Choroid plexus epithelial cell (primary cell): ENCODE data around the gene RYR2.

Source experiments
- DNase-seq: peaks from one replicate; pipeline ENCODE4 v3.0.0-alpha.2; 2010; ENCODE audit warnings: low read depth
- H3K4me3 ChIP-seq: 2 replicates; pipeline ENCODE4 v1.5.1; 2011; ENCODE audit warnings: low read depth, mild to moderate bottlenecking, control low read depth, low read length, moderate library complexity
- TF ChIP-seq, protein P1 (sequence below): conservative IDR thresholded peaks from 2 replicates; pipeline ENCODE4 v1.5.1; 2011; ENCODE audit warnings: low read depth, mild to moderate bottlenecking, control low read depth, inconsistent platforms, low read length, moderate library complexity

RYR2 gene

GRCh38 chr1:237065903-237066302, 23.9 kb downstream of the RYR2 start:
- no peak for DNase-seq
- TF ChIP-seq, protein P1, sequence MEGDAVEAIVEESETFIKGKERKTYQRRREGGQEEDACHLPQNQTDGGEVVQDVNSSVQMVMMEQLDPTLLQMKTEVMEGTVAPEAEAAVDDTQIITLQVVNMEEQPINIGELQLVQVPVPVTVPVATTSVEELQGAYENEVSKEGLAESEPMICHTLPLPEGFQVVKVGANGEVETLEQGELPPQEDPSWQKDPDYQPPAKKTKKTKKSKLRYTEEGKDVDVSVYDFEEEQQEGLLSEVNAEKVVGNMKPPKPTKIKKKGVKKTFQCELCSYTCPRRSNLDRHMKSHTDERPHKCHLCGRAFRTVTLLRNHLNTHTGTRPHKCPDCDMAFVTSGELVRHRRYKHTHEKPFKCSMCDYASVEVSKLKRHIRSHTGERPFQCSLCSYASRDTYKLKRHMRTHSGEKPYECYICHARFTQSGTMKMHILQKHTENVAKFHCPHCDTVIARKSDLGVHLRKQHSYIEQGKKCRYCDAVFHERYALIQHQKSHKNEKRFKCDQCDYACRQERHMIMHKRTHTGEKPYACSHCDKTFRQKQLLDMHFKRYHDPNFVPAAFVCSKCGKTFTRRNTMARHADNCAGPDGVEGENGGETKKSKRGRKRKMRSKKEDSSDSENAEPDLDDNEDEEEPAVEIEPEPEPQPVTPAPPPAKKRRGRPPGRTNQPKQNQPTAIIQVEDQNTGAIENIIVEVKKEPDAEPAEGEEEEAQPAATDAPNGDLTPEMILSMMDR, result no peak
- no peak overlapping the region for H3K4me3 ChIP-seq

- TF ChIP-seq, protein P1, result no peak
- H3K4me3 ChIP-seq, result no peak overlapping the region
Observed at GRCh38 chr1:237070519-237070918, 28.5 kb downstream of the RYR2 start.

GRCh38 chr1:237071641-237072420, 29.8 kb downstream of the RYR2 start:
- H3K4me3 ChIP-seq, result no peak overlapping the region
- TF ChIP-seq, protein P1, result no peak
- no peak for DNase-seq

More at GRCh38 chr1:237070519-237070918, 28.5 kb downstream of the RYR2 start:
- DNase-seq, result no peak

DNA sequence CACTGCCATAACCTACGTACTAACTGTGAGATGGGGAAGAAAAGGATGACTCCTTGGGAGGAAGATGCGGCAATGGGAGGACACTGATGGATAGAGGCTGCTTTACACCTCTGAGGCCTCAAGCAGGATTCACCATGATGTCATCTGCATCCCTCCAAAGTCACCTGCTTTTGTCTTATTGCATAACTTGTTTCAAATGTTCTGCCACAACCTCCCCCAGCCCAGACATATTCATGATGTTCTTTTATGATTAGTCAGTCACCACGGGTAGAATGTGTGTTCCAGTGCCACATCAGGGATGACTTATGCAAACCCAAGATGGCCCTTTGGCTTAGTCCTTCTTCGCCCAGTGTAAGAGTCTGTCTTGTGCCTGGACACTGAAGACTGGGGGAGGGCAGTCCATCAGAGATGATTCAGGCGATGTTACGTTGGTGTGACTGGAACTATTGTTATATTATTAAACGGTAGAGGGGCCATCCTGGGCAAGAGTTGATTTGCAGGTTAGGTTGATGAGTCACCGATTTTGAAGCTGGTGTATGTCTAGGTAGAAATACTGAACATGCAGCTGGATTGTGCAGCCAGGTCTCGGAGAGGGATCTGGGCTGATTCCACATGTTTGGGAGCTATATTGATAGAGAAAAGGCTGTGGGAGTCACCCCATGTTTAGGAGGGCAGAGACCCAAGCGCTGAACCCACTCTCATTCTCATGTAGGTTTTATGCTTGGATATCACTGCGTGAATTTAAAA, 32.6 kb downstream of the RYR2 start:
- H3K4me3 ChIP-seq, result no peak overlapping the region
- TF ChIP-seq, protein P1, result no peak
- DNase-seq, result no peak

GRCh38 chr1:237084341-237085077, 42.5 kb downstream of the RYR2 start:
- DNase-seq, result no peak
- H3K4me3 ChIP-seq, result no peak overlapping the region
- TF ChIP-seq, protein P1, result no peak

DNA sequence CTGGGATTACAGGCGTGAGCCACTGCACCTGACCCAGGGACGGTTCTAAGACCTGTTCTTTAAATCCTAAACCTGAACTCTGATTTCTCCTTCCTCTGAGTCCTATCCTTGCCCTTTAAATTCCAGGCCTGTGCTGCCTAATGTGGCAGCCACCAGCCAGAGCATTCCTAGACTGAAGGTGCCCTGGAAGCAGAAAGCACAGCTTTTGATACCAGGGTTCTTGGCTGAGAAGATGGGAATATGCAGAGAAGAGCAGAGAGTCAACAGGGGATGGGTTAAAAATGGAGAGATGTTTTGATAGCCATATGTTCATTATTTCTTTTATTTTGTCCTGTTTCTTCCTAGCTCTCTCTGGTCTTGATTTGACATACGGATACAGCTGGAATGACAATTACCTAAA, 49.7 kb downstream of the RYR2 start:
- TF ChIP-seq, protein P1, result no peak
- no peak overlapping the region for H3K4me3 ChIP-seq
- no peak for DNase-seq
